ENCODE data around the gene PVR.
"Not testable (repeated sequence)": the region's sequence is repeated elsewhere in the genome, so short reads cannot be mapped to it uniquely, and the experiment has no call there.

- TF ChIP-seq REST (IDR thresholded peaks at IDR 0.05; ENCODE audit: low read depth, low read length); NFXL1 (IDR thresholded peaks at IDR 0.05; ENCODE audit: borderline replicate concordance); NKRF (conservative IDR thresholded peaks at IDR 0.05); ZNF217 (IDR thresholded peaks at IDR 0.05); CTCF (IDR thresholded peaks at IDR 0.05 in 2 of 3, conservative IDR thresholded peaks at IDR 0.05 in 1 of 3; ENCODE audit: control insufficient read depth in 2 of 3, extremely low read depth in 1 of 3, insufficient read depth in 1 of 3, low read depth in 3 of 3, low read length in 3 of 3); USF2 (IDR thresholded peaks at IDR 0.05; ENCODE audit: borderline replicate concordance, low read depth, low read length); TCF12 (IDR thresholded peaks at IDR 0.05; ENCODE audit: low read depth, low read length); POU2F2 (IDR thresholded peaks at IDR 0.05; ENCODE audit: borderline replicate concordance, low read depth, low read length); POLR2A (IDR thresholded peaks at IDR 0.05; ENCODE audit: low read depth, low read length); USF1 (IDR thresholded peaks at IDR 0.05; ENCODE audit: borderline replicate concordance, extremely low read length, insufficient read depth, low read depth, low read length); EGR1 (IDR thresholded peaks at IDR 0.05; ENCODE audit: borderline replicate concordance in 1 of 2, low read depth in 2 of 2, low read length in 2 of 2); POLR2AphosphoS5 (IDR thresholded peaks at IDR 0.05; ENCODE audit: low read length): not testable (repeated sequence)
These were observed 18.1 kb upstream of the PVR start for GRCh38 chr19:44625637-44626036.
